ENCODE measurements around the gene HPS1.

The HPS1 gene

DNA sequence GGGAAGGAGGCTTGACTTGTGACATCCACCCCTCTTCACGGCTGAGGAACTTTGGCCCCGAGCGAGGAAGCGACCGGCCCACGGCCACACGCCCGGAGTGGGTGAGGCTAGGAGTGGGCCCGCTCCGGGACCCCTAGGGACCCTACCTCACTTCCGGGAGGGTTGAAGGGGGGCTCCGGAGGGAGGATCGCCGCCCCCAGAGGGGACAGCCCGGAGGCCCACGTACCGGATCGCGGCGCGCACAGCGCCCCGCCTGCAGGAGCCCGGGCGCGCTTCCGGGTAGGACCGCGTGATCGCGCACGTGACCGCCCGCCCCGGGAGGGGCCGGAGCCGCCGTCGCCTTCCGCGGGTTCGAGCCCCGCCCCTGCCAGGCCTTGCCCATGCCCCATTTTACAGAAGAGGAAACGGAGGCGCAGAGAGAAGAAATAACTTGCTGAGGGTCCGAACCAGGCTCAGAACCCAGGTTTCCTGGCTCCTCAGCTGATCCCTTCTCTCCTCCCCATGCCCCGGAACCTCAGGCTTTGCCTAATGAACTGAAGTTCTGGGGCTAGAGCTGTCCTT is at the start of gene HPS1:
Gene HPS1 (minus strand): TSS at position 275 of the 561 bp plus-strand sequence. CDS start 3,695 bp downstream, outside the sequence.
- DNase-seq: peak; percentile 90

DNA sequence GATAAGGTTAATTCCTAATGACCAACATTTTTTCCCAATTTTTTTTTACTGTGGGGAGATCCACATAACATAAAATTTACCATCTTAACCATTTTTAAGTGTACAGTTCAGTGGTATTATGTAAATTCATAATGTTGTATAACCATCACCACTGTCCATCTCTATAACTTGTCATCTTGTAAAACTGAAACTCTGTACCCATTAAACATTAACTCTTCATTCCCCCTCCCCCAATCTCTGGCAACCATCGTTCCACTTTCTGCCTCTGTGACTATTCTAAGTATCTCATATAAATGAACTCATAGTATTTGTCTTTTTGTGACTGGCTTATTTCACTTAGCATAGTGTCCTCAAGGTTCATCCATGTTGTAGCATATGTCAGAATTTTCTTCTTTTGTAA is 46.0 kb upstream of the HPS1 start:
- DNase-seq: no peak

DNA sequence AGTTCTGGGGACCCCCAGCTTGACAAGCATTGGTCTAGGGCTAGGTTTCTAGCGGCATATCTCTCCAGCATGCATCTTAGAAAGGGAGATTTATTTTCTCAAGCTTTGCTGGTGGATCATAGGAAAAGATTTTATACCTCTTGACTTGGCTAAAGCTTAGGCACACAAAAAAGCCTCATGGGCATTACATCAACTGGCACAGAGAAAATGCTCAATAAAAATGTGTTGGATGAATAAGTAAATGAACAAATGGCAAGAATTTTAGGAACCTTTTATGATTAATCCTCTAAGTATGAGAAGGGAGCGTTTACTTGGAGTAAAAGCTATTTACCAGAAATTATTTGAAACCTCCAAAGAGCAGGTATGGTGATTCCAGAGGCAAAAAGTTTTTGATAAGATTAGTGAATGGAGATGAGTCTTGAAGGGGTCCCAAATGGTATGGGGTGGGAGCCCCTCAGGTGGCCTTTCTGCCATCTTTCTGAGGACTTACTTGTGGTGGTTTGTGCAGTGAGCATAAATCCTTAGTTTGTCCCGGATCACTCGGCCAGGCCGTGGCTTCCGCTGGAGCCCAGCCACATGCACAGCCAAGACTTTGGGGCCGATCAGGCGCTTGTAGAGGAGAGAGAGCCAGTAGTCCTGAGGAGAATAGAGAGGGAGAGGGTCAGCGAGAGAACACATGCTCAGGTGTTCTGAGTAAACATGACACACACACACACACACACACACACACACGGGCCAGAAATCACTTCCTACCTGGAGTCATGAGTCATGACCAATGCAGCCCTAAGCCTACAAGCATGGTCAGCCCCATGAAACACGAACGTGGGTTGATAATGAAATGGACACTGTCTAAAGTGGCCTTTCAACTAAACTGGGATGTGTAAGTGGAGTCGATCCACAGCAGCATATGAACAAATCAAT is 43.1 kb upstream of the HPS1 start:
- DNase-seq: no peak

DNA sequence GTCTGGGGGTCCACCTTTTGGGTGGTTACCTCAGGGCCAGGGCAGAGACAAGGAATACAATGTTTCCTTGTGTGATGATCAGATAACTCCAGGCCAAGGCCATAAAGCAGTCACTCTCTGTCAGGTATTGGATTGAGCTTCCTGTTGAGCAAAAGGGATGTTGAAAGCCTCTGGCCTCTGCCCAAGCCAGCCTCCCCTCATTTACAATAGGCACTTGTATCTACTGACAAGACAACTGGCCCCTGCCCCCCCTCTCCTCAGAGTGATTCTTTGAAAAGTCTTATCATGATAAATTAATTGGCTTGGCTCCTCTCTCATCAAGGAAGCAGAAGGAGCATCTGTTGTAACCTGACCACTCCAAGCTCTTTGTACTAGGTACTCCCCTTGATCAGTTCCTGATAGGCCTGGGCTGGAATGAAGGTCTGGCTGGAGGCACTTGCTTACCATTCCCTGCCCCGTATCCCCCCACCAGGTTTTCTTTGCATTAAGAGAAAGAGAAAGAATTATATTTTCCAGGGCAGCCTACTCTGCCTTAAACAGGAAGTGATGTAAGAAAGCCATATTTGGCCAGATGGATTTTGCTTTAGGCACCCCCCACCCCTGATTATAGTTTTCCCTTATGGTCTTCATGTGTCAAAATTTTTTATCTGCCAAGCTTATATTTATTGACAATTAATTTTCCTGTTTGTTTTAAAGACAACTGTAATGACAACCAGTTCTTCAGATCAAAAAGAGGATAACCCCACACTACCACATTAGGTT is 42.1 kb upstream of the HPS1 start:
- peak; percentile 55 for DNase-seq

DNA sequence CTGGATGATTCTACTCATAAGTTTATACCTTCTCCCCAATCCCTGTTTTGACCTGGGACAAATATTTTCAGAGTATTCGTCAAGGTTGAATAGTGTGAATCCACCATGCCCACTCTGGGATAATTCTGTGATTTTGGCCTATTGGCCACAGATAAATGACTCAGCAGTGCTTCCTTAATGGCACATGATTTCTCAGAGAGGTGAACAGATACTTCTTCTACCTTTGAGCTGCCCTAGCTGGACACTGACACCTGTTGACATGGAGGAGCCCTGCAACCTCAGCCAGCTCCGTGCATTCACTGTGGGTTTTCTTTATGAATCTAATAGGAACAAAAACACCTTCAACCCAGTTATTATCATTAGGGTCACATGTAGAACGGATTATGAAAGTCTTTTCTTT is 40.9 kb upstream of the HPS1 start:
- no peak for DNase-seq

DNA sequence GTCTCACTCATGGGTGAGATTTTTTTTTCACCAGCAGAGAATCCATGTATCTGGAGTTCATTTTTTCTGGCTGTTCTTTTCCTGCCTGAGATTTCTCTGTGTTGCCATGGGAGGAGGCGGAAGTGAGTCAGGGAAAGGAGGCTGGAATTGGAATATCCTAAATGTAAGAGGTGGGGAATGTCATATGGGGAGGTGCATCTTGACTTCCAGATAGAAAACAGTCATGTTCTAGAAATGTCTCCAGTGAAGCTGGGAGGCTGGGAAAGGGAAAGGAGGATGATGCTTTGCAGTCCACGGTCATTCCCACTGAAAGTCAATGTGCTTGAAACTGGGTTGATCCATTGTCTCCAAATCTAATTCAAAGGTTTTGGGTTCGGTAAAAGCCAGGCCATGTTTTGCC is 39.7 kb upstream of the HPS1 start:
- DNase-seq: no peak

DNA sequence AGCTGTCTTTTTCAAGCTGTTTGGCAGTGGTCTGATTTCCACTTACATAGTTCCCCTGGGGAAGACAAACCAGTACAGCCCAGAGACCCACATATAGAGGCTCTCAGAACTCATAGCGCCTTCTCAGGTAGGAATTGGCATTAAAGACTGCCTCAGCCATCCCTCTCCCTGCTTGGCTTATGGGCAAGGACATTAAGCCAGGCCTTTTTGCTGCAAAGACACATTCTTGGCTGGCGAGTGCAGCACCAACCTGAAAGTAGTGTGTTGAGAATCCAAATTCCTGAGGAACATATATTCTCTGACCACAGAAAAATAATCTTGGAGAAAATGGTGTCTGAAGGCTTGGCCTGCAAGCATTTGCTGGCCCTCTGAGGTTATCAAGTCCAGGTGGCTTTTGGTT is 39.2 kb upstream of the HPS1 start:
- DNase-seq: no peak

DNA sequence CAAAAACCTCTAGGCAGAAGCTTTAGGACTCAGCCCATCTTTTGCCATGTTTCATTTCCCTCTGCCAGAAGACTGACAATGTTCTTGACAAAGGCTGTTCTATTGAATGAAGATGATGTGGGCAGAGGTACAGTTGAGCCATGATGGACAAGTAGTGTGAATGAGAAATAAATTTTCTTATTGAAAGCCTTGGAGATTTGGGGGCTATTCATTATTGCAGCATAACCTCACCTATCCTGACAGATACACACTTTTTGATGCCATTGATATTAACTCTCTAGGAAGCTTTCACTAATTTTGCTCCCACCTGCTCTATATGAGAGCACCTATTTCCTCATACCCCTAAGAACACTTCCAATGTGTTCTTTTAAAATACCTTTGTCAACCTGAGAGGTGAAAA is 36.9 kb upstream of the HPS1 start:
- no peak for DNase-seq

DNA sequence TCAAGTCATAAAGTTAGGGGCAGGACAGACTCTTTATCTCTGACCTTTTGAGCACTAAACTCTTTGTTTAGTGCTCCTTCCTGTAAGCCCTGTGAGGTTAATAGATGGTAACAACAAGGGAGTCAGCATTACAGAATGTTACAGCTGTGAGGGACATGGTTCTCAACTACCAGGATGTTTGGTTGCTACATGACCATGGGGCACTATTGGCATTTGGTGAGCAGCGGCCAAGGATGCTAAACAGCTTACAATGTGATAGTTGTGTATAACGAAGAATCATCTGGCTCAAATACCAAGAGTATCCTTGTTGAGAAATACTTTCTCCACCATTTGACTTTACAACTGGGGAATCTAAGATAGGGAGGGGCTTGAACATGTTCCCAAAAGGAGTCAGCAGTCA is 35.4 kb upstream of the HPS1 start:
- no peak for DNase-seq

DNA sequence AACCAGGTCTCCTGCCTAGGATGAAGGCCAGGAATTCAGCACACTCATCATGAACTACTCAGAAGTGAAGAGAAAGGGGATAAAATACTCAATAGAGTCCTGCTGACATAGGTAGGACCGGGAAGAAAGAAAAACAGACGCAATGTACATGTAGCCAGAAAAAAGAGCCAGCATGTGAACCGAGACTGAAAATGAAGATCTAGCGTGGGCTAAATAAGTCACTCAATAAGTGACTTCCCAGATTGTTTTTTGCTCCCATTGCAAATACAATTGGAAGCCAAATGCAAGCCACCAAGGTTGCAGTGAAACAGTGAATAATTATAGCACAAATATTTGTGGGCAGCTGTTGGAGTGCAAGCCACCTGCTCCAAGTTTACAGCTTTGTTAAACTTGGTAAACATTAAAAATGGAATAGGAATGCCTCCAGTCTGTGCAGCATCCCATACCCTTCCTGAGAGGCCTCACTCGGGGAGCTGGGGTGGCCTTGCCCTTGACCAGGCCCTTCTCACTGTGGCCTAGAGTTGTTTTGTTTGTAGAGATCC is 34.7 kb upstream of the HPS1 start:
- no peak for DNase-seq

DNA sequence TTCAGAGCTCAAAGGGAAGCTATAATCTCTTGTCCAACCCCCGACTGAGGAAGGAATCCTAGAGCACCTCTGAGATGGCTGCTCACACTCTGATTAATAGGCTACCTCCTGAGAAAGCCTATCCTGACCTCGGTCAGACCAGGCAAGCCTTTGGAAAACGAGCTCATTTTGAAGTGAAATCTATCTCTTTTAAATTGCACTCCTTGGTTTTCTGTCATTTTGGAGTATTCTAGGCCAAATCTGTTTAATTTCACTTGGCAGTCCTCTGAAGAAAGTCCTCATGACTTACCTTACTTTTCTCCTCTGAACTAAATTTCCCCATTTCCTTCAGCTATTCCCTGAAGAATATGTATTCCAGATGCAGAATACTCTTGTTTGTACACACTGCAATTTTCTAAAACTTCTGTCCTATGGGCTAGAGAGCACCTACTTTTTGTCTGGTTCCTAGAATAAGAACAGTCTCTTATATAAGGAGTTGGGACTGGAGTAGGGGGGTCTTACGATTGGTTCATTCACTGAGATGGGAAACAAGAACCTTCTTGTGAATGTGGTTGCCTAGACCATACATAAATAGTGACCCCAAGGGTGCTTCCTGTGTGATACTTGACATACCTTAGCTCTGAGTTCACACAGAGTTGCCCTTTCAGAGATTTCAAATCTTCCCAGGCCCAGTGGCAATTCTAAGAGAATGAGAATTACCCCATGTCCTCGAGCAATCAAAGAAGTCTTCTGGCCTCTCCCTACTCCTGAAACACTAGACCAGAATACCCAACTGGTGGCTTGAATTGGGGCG is 31.9 kb upstream of the HPS1 start:
- no peak for DNase-seq

DNA sequence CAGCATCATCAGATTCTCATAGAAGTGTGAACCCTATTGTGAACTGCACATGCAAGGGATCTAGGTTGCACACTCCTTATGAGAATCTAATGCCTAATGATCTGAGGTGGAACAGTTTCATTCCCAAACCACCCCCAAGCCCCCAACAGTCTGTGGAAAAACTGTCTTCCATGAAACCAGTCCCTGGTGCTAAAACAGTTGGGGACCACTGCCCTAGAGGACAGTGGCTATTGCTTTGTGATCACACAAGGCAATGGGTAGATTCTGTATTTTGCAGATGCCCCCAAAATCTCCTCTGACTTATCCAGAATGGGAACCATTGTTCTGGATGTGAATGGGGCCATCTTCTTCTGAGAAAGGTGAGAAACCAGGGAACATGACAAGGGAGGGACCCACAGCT is 31.1 kb upstream of the HPS1 start:
- no peak for DNase-seq

DNA sequence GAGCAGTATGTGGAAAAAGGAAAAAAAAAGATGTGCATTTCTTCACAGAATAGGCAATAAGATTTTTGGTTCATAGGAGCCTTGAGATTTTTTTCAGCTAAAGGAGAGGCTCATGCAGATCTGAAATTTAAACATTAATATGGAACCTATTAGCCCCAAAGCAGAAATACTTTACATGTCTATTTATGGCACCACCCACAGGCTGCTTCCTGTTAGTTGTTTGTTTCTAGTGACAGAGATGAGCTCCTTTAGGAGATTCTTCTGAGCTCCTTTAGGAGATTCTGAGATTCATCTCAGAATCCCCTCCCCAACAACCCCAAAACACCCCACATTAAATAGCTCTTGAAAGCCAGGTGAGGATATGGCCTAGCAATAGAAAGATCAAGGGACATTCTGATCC is 27.9 kb upstream of the HPS1 start:
- peak; percentile 19 for DNase-seq

DNA sequence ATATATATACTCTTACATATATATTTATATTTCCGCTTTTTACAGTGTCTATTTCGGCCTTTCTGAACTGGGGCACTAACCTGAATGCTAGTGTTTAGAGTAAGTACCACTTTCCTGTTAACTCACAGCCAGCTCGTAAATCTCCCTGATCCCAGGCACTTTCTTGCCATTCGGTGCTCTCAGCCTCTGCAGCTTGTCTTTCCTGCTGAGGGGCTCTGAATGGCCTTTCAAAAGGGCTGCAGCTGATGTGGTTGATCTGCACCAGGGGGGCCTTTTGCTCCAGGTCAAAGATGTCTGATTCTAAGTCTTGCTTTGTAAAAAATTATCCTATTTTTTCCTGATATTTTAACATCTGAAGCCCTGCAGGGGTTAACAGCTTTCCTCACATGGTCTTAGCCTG is 25.5 kb upstream of the HPS1 start:
- no peak for DNase-seq

DNA sequence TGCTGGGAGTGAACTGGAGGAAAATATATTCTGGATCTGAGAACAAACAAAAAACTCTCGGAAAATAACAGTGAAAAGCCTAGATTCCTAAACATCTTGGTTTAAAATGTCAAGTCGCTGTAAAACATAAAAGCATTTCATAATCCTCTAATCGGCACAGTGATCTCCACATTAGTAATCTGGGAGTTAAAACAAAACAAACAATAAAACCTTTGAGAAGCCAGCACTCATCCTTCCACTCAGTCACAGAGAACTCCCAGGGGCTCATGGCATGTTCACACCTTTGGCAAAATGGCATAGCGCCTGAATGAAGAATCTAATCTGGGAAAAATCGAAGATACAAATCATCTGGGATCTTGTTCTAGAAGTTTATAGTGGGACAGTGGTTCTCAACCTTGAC is 24.1 kb upstream of the HPS1 start:
- no peak for DNase-seq

DNA sequence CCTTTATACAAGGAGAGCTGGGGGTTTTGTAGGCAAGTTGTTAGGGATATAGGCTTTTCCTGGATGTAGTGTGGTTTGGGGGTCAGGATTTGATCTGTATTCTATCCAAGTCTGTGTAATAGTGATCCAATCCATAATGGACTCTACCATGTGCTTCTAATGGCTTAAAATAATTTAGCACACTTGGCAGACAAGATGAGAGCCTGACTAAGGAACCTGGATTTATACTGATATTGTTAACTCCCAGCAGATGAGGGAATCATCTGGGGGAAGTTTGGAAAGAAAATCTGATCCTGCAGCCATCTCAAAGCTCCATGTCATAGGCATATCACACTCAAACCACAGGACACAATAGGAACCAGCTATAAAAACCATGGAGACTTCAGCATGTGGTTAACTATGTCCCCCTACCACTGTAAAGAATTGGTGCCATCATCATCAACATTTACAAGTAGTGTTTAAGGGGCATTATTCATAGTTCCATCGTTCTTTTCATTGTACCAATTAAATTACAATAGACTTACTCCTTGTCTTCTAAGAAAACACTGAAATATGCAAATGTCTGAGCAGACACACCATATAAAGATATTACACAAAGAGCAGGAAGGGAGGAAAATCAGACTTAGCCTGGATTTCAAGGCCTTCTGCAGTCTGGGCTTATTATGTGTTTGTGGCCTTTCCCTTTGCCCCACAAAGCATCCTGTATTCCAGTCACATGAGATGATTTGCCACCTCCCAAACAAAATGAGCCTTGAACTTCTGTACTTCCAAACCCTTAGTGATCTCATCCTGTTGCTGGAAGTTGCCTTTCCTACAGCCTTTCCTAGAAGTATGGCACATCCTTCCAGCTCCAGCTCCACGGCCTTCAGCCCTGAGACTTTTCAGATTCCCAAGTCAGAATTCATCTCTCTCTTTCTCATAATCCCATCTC is 22.5 kb upstream of the HPS1 start:
- no peak for DNase-seq

DNA sequence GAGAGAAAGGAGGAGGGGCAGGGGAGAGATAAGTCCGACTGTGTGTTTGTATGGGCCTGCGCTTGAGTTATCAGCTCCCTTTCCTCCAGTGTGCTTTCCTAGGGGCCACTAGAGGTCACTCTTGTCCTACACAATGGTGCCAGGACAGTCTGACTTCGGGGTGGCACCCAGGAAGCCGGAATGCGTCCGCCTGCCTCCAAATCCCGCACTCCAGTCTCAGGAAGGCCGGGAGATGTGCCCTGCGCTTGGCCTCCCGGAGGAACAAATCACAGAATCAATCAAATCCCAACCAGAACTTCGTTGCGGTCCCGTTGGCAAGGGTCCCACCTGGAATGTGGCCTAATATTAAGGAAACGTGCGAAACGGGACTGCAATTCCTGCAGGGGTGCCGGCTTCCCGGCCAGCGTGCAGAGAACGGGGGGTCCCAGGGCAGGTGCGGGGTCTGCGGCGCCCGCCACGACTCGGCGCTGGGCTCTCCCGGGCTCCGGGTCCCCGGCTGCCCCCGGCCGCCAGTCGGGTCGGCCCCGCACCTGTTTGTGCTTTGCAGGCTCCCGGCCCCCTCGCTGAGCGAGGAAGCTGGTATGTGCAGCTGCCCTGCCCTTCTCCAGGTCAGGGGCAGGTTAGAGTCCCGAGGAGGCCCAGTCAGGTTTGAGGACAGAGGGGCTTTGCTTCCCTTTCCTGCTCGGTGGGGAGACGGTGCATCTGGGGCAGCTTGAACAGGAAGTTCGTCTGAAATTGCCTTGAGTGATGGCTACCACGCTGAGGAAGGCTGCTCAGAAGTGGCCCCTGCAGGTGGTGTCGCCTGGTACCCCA is 21.0 kb upstream of the HPS1 start:
- peak; percentile 97 for DNase-seq

DNA sequence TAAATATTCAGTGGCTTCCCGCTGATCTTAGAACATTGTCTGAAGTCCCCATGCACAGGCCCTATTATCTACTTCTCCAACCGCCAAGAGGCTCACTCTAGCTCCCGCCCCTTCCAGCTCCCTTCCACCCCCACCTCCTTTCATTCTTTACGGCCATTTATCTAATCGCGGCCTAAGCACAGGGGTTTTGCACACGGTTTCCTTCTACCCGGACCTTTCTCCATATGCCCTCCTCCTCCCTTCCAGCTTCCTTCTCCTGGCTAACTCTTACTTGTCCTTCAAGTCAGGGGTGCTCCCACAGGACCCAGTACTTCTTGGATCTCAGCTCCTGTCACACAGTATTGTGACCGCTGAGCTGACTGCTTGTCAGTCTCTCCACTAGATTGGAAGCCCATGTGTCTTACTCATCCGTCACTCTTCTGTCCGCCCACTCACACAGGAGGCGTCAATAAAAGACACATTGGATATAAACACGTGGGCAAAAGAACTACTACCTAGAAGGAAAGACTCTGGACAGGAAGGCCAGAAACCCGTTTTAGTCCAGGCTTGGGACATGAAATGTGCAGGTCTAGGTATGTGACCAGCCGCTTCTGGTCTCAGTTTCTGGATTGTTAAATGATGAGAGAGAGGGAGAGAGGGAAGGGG is 20.2 kb upstream of the HPS1 start:
- peak; percentile 98 for DNase-seq

DNA sequence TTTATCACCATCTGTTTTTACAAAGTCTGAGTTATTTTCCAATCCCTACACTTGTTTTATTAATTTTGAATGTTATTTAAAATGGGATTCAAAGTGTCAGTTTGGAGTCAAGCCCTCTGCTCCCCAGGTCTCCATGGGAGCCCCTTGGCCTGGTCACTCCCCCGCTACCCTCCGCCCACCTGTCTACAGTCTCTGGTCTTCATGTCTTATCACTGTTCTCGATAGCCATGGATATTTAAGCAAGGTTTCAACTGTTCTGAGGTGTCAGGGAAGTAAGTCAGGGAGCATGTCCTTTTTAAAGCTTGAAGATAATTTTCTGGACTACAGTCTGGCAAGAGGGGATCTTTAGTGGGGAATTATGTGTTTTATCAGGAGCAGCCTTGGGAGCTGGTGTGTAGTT is 19.1 kb upstream of the HPS1 start:
- no peak for DNase-seq
